Neural cell (in vitro differentiated cells): ENCODE results near the gene DLGAP4. TPM values are rescaled to one million over a fixed set of nuclear protein-coding genes. Genes with fewer than 3 reads are reported as not detected.

ENCODE experiments used
- H2AFZ ChIP-seq: fragments of 200-600, 300-800 bp; sonication (generic), shearing (Covaris generic); 2 replicates; pipeline ENCODE4 v1.6.0; 2014; ENCODE audit warnings: low read depth, mild to moderate bottlenecking, antibody characterized with exemption, low read length, moderate library complexity
- H3F3A ChIP-seq: fragments of 200-600 bp; shearing (Covaris generic); 2 replicates; pipeline ENCODE4 v1.6.1; 2016; ENCODE audit warnings: mild to moderate bottlenecking, moderate library complexity, mixed read lengths, antibody characterized with exemption, low read length; ENCODE audit not compliant: insufficient read depth, poor library complexity, severe bottlenecking
- H3K27ac ChIP-seq: fragments of 200-600, 300-800 bp; sonication (generic), shearing (Covaris generic); 2 replicates; pipeline ENCODE4 v1.5.1; 2014; ENCODE audit warnings: mild to moderate bottlenecking, low read length, moderate library complexity
- H3K27me3 ChIP-seq: fragments of 300-800, 200-600 bp; sonication (generic), shearing (Covaris generic); 2 replicates; pipeline ENCODE4 v1.6.0; 2014; ENCODE audit warnings: mild to moderate bottlenecking, low read depth, low read length, moderate library complexity; ENCODE audit not compliant: insufficient read depth
- H3K36me3 ChIP-seq: fragments of 300-800, 200-600 bp; sonication (generic), shearing (Covaris generic); 2 replicates; pipeline ENCODE4 v1.5.1; 2014; ENCODE audit warnings: mild to moderate bottlenecking, antibody characterized with exemption, low read length, moderate library complexity; ENCODE audit not compliant: insufficient read depth
- H3K4me2 ChIP-seq: fragments of 300-800, 200-600 bp; sonication (generic), shearing (Covaris generic); 2 replicates; pipeline ENCODE4 v1.6.0; 2014; ENCODE audit warnings: mild to moderate bottlenecking, low read length
- H3K4me3 ChIP-seq: fragments of 300-800, 200-600 bp; sonication (generic), shearing (Covaris generic); 2 replicates; pipeline ENCODE4 v1.5.1; 2014; ENCODE audit warnings: mild to moderate bottlenecking, low read length, moderate library complexity
- H3K79me2 ChIP-seq: fragments of 200-600 bp; shearing (Covaris generic); replicated peaks from 2 replicates; pipeline ENCODE4 v1.6.0; 2014; ENCODE audit warnings: mild to moderate bottlenecking, low read length, moderate library complexity; ENCODE audit not compliant: insufficient read depth
- H3K9ac ChIP-seq: fragments of 300-800, 200-600 bp; sonication (generic), shearing (Covaris generic); 2 replicates; pipeline ENCODE4 v1.6.1; 2016; ENCODE audit warnings: mild to moderate bottlenecking, low read length, mixed read lengths
- H3K9me2 ChIP-seq: fragments of 200-600 bp; shearing (Covaris generic); 2 replicates; pipeline ENCODE4 v1.6.1; 2016; ENCODE audit warnings: mild to moderate bottlenecking, low read length, mixed read lengths; ENCODE audit not compliant: insufficient read depth
- H3K9me3 ChIP-seq: fragments of 200-600, 300-800 bp; sonication (generic), shearing (Covaris generic); 2 replicates; pipeline ENCODE4 v1.6.1; 2016; ENCODE audit warnings: mild to moderate bottlenecking, mixed run types, low read length, moderate library complexity, mixed read lengths
- H4K20me1 ChIP-seq: fragments of 200-600 bp; shearing (Covaris generic); 2 replicates; pipeline ENCODE4 v1.6.1; 2016; ENCODE audit warnings: mild to moderate bottlenecking, mixed run types; ENCODE audit not compliant: insufficient read depth
- EP300 ChIP-seq: fragments of 450-650 bp; conservative IDR thresholded peaks from 2 replicates; pipeline ENCODE4 v1.6.1; 2014; ENCODE audit warnings: antibody characterized with exemption, mild to moderate bottlenecking, moderate library complexity; ENCODE audit not compliant: poor library complexity, severe bottlenecking
- EZH2 ChIP-seq: fragments of 200-600, 300-800 bp; shearing (Covaris generic), sonication (generic); IDR thresholded peaks from 2 replicates; pipeline ENCODE4 v1.6.1; 2014; ENCODE audit warnings: antibody characterized with exemption, low read length, borderline replicate concordance, mild to moderate bottlenecking; ENCODE audit not compliant: insufficient read depth, poor library complexity, severe bottlenecking
- MXI1 ChIP-seq: fragments of 450-650 bp; conservative IDR thresholded peaks from 2 replicates; pipeline ENCODE4 v1.6.1; 2014; ENCODE audit warnings: antibody characterized with exemption, mild to moderate bottlenecking; ENCODE audit not compliant: poor library complexity, severe bottlenecking
- POLR2AphosphoS5 ChIP-seq: IDR thresholded peaks from 2 replicates; pipeline ENCODE4 v1.6.1; 2012
- RAD21 ChIP-seq: fragments of 450-650 bp; conservative IDR thresholded peaks from 2 replicates; pipeline ENCODE4 v1.6.1; 2014; ENCODE audit warnings: antibody characterized with exemption, mild to moderate bottlenecking, moderate library complexity
- SMC3 ChIP-seq: fragments of 450-650 bp; conservative IDR thresholded peaks from 2 replicates; pipeline ENCODE4 v1.6.1; 2014; ENCODE audit warnings: antibody characterized with exemption, mild to moderate bottlenecking, moderate library complexity; ENCODE audit not compliant: poor library complexity
- TAF1 ChIP-seq: IDR thresholded peaks from 2 replicates; pipeline ENCODE4 v1.6.1; 2012; ENCODE audit warnings: low read depth
- polyA plus RNA-seq: library from polyadenylated mRNA; depleted of rRNA; stranded (reverse); fragments of >200 nt; gene quantifications from 2 replicates; pipeline ENCODE4 v1.2.3, GENCODE V29; 2014
- TF ChIP-seq, protein P1 (sequence below): IDR thresholded peaks from 2 replicates; pipeline ENCODE4 v1.6.1; 2012; ENCODE audit warnings: borderline replicate concordance
- TF ChIP-seq, protein P2 (sequence below): fragments of 450-650 bp; IDR thresholded peaks from 2 replicates; pipeline ENCODE4 v1.5.1; 2014; ENCODE audit warnings: antibody characterized with exemption, mild to moderate bottlenecking, moderate library complexity; ENCODE audit not compliant: poor library complexity, severe bottlenecking

DLGAP4 gene
- polyA plus RNA-seq, 1 donor from 2014 or later: 31.2 TPM

DNA sequence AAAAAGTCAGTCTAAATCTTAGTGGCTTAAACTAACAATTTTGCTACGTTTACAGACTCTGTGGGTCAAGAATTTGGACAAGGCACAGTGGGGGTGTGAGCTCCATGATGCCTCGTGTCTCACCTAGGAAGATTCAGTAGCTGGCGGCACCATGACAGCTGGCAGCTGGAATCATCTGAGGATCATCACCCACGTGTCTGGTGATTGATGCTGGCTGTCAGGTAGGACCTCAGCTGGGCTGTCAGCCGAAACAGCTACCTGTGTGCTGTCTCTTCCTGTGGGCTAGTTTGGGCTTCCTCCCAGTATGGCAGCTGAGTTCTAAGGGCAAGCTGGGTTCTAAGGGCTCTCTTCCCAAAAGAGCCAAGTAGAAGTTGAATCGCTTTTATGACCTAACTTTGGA is 26.4 kb upstream of the DLGAP4 start:
- H3K27ac ChIP-seq: no peak overlapping the region
- no peak overlapping the region for H3K9ac ChIP-seq
- no peaks in the 10 kb centered on the region for H3K36me3 ChIP-seq
- H3K4me2 ChIP-seq: no peak overlapping the region
- H2AFZ ChIP-seq: no peak overlapping the region
- no peaks in the 10 kb centered on the region for H3K27me3 ChIP-seq
- no peaks in the 10 kb centered on the region for H3K9me2 ChIP-seq
- H4K20me1 ChIP-seq: no peaks in the 10 kb centered on the region
- no peak for TF ChIP-seq RAD21
- TF ChIP-seq MXI1: no peak
- no peak for TF ChIP-seq SMC3
- TF ChIP-seq EP300: no peak
- TF ChIP-seq, protein P1, sequence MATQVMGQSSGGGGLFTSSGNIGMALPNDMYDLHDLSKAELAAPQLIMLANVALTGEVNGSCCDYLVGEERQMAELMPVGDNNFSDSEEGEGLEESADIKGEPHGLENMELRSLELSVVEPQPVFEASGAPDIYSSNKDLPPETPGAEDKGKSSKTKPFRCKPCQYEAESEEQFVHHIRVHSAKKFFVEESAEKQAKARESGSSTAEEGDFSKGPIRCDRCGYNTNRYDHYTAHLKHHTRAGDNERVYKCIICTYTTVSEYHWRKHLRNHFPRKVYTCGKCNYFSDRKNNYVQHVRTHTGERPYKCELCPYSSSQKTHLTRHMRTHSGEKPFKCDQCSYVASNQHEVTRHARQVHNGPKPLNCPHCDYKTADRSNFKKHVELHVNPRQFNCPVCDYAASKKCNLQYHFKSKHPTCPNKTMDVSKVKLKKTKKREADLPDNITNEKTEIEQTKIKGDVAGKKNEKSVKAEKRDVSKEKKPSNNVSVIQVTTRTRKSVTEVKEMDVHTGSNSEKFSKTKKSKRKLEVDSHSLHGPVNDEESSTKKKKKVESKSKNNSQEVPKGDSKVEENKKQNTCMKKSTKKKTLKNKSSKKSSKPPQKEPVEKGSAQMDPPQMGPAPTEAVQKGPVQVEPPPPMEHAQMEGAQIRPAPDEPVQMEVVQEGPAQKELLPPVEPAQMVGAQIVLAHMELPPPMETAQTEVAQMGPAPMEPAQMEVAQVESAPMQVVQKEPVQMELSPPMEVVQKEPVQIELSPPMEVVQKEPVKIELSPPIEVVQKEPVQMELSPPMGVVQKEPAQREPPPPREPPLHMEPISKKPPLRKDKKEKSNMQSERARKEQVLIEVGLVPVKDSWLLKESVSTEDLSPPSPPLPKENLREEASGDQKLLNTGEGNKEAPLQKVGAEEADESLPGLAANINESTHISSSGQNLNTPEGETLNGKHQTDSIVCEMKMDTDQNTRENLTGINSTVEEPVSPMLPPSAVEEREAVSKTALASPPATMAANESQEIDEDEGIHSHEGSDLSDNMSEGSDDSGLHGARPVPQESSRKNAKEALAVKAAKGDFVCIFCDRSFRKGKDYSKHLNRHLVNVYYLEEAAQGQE: no peak
- no peak for TF ChIP-seq TAF1
- TF ChIP-seq POLR2AphosphoS5: no peak
- TF ChIP-seq, protein P2, sequence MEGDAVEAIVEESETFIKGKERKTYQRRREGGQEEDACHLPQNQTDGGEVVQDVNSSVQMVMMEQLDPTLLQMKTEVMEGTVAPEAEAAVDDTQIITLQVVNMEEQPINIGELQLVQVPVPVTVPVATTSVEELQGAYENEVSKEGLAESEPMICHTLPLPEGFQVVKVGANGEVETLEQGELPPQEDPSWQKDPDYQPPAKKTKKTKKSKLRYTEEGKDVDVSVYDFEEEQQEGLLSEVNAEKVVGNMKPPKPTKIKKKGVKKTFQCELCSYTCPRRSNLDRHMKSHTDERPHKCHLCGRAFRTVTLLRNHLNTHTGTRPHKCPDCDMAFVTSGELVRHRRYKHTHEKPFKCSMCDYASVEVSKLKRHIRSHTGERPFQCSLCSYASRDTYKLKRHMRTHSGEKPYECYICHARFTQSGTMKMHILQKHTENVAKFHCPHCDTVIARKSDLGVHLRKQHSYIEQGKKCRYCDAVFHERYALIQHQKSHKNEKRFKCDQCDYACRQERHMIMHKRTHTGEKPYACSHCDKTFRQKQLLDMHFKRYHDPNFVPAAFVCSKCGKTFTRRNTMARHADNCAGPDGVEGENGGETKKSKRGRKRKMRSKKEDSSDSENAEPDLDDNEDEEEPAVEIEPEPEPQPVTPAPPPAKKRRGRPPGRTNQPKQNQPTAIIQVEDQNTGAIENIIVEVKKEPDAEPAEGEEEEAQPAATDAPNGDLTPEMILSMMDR: no peak
- no peak for TF ChIP-seq EZH2
- H3K9me3 ChIP-seq: no peaks in the 10 kb centered on the region
- H3K4me3 ChIP-seq: no peak overlapping the region
- no peaks in the 10 kb centered on the region for H3K79me2 ChIP-seq
- no peaks in the 10 kb centered on the region for H3F3A ChIP-seq

DNA sequence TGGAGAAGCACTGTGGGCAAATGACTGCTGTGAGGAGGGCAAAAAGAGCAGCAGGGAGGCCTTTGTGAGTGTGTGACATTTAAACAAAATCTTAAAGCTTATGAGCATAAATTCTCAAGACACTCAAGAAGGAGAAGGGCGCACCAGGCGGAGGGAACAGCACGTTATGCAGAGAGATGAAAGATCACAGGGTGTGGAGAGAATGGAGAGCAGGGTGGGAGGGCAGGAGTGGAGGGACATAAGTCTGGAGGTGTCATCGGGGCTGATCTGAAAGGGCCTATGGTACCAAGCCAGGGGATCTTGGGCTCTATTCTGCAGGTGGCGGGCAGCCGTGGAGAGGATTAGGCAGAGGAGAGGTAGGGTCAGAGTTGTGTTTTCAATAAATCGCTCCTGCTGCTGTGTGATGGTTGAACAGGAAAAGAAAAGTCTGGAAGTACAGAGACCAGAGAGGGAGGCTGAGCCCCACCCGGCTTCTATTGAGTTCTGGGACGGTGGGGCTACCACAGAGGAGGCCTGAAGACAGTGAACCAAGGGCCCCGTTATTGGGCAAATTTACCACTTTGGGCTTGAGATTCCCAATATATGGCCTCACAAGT is 24.3 kb upstream of the DLGAP4 start:
- no peak overlapping the region for H3K4me3 ChIP-seq
- TF ChIP-seq POLR2AphosphoS5 (no peak), RAD21 (no peak), SMC3 (no peak)
- no peaks in the 10 kb centered on the region for H3K79me2 ChIP-seq
- H3K4me2 ChIP-seq: no peak overlapping the region
- no peaks in the 10 kb centered on the region for H3K36me3 ChIP-seq
- H3K9me3 ChIP-seq: no peaks in the 10 kb centered on the region
- H3K9ac ChIP-seq: no peak overlapping the region
- no peak overlapping the region for H3K27ac ChIP-seq
- H3K27me3 ChIP-seq: no peaks in the 10 kb centered on the region
- H4K20me1 ChIP-seq: no peaks in the 10 kb centered on the region
- no peaks in the 10 kb centered on the region for H3F3A ChIP-seq
- H3K9me2 ChIP-seq: no peaks in the 10 kb centered on the region
- no peak overlapping the region for H2AFZ ChIP-seq

DNA sequence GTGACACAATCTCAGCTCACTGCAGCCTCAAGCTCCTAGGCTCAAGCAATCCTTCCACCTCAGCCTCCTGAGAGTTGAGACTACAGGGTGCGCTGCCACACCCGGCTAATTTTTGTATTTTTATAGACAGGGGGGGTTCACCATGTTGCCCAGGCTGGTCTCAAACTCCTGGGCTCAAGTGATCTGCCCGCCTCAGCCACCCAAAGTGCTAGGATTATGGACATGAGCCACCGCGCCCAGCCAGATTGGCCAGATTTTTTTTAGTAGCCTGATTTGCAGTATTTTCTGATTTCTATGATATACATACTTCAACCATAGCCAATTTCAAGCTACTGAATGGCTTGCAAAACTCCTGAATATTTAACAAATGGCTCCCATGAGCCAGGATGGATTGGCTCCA is 21.4 kb upstream of the DLGAP4 start:
- no peak overlapping the region for H3K27ac ChIP-seq
- no peaks in the 10 kb centered on the region for H3K27me3 ChIP-seq
- no peak overlapping the region for H3K4me3 ChIP-seq
- H3F3A ChIP-seq: no peaks in the 10 kb centered on the region
- no peaks in the 10 kb centered on the region for H4K20me1 ChIP-seq
- no peaks in the 10 kb centered on the region for H3K36me3 ChIP-seq
- no peak overlapping the region for H3K9ac ChIP-seq
- no peak for TF ChIP-seq SMC3
- TF ChIP-seq EP300: no peak
- no peaks in the 10 kb centered on the region for H3K9me3 ChIP-seq
- H3K4me2 ChIP-seq: no peak overlapping the region
- no peaks in the 10 kb centered on the region for H3K79me2 ChIP-seq
- no peak overlapping the region for H2AFZ ChIP-seq
- H3K9me2 ChIP-seq: no peaks in the 10 kb centered on the region
